ENCODE results near the gene TAS2R41.
"Not testable (repeated sequence)": the region's sequence is repeated elsewhere in the genome, so short reads cannot be mapped to it uniquely, and the experiment has no call there.

The TAS2R41 gene

DNA sequence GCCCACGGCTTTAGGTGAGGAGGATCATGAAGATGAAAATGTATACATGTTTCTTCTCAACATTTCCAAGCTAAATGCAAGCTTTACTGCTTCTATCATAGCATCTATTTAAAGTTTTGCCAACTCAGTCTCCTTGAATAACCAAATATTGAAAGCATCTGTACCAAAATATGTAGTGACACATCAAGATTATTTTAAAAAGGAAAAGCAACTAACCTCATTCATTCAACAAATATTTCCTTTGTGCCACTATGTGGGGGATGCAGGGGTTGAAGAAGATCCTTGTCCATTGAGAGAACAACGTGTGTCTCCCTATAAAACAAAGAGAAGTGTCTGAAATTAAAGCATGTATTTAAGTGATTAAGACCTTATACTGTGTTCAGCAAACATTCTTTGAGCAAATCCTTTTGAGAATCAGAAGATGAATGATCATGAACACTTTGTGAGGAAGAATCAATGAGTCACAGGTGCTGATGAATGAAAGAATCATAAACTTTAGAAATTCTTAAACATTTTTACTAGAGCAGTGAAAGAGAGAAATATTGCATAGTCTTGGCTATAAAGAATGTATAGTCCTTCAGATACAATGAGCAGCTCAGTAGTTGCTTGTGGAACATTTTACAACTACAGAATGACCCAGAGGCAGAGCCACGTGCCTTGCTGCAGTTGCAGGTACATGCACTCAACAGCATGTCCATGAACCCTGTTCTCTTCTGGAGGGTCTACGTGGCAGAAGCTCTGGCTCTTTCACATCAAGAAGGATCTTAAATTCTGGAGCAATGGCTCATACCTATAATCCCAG, 20.5 kb upstream of the TAS2R41 start:
- DNase-seq: no peak

DNA sequence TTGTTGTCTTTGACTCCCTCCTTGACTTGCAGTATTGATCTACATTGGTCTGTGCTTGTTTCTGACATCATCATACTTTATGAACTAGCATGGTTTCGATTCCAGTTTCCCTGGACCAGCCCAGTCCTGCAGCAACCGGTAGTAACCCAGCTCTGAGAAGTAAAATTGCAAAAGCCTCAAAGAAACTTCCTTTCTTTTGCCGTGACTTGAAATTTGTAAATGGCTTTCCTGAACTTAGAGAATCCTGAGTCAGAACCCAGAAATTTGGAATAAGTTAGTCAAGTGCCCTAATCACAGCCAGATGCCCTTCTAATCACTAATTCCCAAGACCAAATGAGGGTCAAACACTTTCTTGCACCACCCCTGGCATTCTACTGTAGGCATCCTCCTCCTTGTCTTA, 19.4 kb upstream of the TAS2R41 start:
- DNase-seq: no peak

DNA sequence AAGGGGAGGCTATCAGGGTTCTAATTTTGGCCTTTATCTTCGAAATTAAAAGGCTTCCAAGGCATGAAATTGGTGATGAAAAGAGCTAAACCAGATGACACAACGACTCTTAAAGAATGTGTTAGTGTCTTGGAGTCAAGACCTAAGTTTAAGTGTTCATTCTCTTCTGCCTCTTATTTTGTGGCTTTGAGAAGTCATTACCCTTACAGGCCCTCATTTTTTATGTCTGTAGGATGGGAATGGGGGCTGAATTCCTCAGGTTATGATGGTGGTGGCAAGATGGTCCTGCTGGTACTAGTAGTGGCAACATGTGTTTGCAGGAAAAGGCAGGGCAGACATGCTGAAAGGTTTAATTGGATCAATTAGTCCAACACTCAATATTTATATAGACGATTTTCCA, 19.0 kb upstream of the TAS2R41 start:
- DNase-seq: no peak

DNA sequence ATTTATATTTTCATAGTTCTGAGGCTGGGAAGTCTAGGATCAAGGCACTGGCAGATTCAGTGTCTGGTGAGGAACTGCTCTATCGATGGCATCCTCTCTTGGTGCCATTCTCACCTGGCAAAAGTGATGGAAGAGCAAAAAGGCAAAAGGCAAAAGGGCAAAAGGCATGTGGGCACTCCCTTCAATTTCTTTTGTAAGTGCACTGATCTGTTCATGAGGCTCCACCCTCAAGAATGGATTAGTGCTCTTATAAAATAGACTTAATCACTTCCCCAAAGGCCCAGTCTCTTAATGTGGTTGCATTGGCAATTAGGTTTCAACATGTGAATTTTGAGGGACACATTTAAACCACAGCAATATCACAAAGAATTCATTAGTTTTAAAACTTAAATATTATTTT, 18.3 kb upstream of the TAS2R41 start:
- no peak for DNase-seq

DNA sequence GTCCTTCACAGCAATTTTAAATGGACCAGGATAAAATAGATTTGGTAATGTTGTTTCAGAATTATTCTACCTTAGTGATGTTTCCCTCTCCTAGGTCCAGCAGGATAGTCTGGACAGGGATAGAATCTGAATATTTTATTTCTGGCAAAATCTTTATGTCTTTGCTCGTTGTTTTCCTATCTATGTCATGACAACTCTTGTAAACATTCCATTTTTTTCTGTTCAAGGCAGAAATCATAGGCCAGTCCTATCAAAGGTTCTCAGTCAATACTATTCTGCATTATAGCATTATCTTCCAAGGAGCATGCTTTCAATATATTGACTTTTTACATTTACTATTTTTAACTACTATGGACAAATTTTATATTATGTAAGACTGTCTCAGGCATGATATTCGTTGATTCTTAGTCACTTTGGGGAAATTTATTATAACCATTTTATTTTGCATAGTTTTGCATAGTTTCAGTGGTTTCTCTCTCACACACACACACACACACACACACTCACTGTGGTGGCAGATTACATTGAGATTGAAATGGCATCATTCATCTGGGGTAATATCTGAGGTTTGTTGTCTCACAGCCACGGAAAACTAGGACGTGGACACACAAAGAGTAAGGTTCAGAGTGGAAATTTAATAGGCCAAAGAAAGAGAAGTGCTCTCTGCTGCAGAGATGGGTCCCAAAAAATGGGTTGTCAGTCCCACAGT, 17.2 kb upstream of the TAS2R41 start:
- no peak for DNase-seq

DNA sequence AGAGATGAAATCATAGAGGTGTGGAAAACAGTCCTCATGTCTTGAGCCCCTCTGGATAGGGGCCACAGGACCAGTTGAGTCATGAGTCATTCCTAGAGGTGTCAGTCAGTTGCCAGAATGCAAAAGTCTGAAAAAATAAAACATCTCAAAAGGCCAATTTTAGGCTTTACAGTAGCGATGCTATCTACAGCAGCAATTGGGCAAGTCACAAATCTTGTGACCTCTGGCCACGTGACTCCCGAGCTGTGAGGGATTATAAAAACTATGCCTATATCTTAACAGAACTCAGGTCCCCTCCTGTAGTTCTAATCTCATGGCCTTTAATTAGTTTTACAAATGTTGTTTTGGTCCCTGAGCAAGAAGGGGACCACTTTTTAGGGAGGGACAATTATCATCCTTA, 15.6 kb upstream of the TAS2R41 start:
- DNase-seq: no peak

DNA sequence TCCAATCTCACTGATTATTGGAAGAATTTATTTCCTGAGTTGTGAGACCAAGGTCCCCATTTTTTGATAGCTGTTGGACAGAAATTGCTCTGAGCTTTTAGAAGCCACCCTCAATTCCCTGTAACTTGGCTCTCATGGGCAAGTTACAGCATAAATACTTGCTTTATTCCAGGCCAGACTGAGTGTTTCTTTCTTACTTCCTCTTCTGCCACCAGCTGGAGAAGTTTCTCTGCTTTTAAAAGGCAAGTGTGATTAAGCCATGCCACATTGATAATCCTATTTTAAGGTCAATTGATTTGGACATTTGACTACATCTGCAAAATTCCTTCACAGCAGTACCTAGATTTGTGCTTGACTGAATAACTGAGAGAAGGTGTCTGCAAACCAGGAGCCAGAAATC, 14.1 kb upstream of the TAS2R41 start:
- DNase-seq: no peak

DNA sequence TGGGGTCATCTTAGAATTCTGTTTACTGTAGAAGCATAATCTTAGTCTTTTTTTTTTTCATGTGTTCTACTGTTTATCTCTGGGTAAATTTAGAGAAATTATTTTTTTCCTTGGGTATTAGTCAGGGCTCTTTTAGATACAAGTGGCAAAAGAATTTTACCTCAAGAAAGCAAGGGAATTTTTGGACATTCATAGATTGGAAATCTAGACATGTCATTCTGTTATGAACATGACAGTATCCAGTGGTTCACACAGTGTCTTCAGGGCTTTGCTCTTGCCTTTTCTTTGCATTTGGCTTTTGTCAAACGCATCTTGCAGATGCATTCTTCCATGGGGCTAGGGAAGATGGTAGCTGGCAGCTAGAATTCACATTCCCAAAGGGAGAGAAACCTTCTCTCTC, 13.7 kb upstream of the TAS2R41 start:
- DNase-seq: no peak

DNA sequence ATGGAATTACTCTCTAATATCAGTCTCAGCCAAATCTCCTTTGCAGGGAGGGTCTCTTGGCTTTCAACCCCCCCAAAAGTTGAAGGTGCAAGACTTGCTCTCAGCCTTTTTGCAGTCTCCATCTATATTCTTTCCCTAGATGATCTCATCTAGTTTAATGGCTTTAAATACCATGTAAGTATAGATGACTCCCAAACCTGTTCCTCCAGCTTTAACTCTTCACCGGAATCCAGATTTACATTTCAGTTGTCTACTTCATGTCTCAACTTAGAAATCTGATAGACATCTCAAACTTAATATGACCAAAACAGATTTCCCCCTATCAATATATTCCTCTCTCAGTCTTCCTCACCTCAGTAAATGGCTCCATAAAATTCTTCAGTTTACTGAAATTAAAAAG, 9.9 kb upstream of the TAS2R41 start:
- no peak for DNase-seq

DNA sequence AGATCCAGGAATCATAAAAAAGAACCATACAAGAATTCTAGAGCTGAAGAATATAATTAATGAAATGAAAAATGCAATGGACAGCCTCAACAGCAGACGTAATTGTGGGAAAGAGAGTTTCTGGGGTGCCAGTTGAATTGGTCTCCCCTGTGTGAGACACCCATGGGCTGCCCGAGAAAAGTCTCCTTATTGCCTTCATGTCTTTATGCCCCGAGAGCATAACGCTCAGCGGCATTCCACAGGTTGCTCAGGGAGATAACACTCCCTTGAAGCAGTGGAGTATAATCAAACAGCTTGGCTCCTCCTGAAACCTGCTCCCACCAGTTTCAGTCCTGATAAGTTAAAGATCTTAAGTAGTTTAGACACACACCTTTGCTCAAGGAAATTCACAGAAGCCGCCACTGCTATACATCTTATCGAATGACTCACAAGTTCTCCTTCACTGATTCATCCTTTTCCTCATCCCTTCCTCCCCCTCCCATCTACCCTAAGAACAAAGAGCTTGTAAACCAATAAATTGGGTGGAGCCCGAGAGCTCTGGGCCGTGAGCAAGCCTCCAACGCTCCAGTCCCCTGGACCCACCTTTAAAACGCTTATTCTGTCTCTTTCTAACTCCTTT, 5.5 kb upstream of the TAS2R41 start:
- not testable (repeated sequence) for DNase-seq

DNA sequence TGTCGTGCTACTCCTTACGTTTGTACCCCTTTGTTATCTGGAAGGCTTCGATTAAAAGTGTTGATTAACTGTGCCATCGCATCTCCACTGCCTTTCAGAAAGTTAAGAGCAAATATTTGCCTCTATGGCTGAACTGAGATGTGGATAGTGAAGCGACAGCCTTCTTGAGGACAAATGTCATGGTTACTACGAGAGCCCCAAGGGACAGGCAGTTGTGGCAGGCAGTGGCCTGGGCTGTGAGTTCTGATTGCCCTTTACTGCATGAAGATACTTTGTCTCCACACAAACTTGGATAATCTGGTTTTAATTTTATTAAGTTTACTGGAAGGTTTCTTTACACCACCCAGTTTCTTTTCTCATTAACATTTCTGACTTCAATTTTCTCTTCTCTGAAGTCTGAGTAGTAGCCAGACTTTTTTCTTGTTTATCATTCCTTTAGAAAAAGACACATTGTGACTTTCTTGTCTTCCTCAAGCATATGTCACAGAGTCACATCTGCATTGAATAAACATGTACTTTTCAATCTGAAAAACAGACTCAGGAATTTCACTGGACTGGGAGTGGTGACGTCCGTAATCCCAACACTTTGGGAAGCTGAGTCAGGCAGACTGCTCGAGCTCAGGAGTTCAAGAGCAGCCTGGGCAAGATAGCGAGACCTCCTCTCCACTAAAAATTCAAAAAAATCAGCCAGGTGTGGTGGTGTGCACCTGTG, 1.5 kb downstream of the TAS2R41 start:
- DNase-seq: no peak

DNA sequence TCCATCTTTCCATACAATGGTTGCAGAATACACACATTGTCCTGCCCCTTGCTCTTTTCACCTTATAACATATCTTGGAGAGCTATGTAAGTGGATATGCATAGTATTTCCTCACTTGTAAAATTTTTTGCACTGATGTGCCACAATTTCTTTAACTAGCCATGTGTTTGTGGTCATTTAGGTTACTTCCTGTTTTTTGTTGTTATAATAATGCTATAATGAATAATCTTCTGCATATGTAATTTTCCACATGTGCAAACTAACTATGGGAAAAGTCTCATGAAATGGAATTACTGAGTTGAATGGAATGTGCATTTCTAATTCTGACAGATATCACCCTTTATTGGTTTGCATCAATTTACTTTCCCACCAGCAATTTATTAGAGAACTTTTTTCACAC, 2.8 kb downstream of the TAS2R41 start:
- DNase-seq: no peak

DNA sequence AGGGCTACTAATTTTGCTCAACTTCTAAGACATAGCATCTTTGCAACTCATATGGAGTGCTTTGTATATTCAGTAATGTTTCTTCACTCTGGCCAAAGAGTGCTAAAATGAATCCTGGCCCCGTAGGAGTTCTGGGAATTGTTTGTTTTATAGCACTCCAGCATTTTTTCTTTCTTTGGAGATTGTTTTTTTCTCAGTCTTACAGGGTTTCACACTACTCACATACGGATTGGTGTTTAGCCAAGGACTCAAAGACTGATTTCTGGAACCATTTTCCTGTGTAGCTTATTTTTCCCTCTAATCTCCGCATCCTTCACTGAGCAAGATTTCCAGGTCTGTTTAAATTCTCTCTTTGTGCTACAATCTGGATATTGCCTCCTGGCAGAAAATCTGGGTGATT, 6.4 kb downstream of the TAS2R41 start:
- no peak for DNase-seq

DNA sequence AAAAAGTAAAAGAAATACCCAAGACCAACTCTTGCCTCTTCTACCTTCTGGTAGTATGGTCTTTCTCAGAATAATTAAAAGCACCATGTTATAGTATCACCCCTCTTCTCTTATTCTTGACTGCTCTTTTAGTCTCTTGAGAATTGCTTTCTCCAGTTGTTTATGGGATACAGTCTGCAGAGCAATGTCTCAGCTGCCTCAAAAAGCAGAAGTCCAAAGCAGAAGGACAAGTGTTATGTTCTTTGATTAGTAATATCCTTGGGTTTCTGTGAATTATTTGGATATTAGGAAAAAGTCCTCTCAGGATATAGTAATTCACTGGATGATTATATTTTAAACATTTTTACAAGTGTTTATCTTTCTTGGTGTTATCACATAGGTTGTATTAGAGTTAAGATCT, 7.4 kb downstream of the TAS2R41 start:
- no peak for DNase-seq

DNA sequence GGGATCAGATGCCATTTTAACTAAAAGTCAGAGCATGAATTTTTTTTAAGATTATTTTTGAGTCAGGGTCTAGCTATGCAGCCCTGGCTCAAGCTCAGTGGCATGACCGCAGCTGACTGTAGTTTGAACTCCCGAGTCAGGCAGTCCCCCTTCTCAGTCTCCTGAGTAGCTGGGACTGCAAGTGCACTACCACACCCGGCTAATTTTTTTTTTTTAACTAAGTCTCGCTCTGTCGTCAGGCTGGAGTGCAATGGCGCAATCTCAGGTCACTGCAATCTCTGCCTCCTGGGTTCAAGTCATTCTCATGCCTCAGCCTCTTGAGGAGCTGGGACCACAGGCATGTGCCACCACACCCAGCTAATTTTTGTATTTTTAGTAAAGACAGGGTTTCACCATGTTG, 7.8 kb downstream of the TAS2R41 start:
- DNase-seq: no peak

DNA sequence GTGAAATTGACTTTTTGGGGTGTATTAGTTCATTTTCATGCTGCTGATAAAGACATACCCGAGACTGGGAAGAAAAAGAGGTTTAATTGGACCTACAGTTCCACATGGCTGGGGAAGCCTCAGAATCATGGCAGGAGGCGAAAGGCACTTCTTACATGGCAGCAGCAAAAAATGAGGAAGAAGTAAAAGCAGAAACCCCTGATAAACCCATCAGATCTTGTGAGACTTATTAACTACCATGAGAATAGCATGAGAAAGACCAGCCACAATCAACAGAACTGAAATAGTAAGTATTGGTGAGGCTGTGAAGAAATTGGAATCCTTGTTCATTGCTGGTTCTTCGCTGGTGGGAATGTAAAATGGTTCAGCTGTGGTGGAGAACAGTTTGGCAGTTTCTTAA, 8.6 kb downstream of the TAS2R41 start:
- not testable (repeated sequence) for DNase-seq

DNA sequence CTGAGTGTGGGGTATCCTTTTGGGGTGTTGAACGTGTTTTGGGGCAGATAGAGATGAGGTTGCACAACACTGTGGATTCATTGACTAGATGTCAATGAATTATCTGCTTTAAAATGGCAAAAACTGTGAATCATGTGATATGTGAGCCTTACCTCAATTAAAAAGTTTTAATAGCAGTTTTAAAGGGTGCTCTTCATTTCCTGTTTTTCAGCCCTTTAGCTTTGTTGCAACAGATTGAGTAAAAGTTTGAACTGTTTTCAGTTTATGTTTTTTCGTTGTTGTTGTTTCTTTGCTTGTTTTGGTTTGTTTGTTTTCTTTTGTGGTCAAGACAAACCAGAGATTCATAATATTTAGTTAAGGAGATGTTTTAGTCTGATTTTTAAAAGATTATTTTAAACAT, 9.4 kb downstream of the TAS2R41 start:
- DNase-seq: no peak

DNA sequence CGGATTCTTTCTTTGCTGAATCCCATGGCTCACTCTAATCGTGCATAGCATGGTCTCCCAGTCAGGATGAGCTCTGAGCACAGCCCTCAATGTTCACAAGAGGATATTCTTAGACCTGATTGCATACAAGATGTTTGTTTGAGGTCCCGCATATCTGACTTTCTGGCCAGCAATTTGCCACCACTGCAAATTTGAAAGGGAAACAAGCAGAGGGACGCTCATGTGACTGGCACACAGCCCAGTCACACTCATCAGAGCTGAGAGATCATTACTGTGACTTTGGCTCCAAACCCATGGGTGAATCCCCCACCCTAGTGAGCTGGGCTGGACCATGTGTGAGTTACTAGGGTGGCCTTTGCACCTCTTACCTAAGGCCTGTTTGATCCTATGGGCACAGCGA, 9.9 kb downstream of the TAS2R41 start:
- DNase-seq: no peak

DNA sequence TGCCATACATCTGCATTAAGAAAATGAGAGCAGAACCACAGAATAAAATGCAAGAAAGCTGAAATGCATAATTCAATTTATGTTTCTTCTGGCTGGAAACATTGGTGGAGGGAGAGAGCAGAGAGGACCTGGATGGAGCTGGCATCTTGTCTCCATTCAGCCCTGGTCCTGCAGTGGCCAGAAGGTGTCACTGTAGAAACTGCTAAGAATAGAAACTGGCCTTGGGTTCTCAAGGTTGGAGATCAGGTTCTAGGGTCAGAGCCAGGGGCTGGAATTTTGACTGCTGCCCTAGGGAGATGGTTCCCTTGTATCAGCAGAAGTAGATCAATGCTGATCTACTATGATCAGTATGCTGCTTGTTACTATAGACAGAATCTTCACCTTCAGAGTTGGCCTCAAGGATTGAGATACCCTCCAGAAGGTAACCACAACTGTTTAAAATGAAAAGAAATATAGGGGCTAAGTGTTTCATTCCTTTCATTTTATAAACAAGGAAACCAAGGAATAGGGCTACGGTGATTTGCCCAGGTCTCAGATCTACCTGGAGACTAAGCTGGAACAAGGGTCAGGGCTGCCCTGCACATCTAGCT, 13.1 kb downstream of the TAS2R41 start:
- DNase-seq: no peak

DNA sequence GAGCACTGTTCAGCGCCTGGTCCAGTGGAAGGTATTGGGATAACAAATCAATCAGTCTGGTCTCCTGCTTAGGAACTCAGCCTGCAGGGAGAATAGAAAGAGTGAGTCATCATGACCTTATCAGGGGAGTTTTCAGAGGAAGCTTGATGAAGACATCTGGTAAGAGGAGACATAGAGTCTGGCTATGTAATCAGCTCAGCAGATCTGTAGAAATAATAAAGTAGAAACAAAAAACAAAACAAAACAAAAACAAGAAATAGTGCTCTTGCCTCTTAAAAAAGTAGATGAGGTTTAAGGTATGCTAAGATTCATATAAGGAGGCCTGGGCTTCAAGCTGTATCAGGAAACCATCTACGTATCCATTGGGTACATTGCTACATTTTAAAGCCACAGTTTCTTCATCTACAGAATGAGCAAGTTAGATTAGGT, 14.4 kb downstream of the TAS2R41 start:
- no peak for DNase-seq

DNA sequence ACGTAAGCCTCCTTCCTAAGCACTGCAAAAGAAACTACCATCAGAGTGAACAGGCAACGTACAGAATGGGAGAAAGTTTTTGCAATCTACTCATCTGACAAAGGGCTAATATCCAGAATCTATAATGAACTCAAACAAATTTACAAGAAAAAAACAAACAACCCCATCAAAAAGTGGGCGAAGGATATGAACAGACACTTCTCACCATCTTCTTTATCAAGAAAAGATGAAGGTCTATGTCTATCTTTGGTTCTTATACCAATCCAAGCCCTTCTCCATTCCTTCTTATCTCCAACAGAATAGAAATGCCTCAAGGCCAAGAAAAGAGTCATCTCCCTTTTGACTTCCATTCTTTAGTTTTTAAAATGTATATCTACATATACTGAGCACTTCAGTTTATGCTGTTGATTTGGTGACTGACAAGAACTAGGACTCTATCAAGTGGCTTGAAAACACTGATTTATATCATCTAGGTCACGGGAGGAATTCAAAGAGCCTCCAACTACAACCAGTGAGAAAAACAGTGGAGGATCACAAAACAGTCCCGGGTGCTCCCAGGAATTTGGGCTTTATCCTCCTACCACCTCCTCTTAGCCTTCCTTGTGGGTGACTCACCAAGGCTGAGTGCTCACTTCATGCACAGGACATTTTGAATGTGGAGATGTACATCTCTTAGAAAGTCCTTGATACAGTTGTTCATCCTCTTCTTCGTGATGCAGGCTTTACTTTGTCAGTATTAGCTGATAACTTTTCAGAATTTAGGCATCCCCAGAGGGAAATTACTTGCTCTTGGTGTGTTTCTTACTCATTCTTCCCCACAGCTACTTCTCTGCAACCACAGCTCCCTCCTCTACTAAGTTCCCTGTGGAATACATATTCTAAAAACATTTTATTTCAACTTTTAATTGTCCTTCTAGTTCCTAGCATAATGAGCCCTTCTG, 15.4 kb downstream of the TAS2R41 start:
- no peak for DNase-seq

DNA sequence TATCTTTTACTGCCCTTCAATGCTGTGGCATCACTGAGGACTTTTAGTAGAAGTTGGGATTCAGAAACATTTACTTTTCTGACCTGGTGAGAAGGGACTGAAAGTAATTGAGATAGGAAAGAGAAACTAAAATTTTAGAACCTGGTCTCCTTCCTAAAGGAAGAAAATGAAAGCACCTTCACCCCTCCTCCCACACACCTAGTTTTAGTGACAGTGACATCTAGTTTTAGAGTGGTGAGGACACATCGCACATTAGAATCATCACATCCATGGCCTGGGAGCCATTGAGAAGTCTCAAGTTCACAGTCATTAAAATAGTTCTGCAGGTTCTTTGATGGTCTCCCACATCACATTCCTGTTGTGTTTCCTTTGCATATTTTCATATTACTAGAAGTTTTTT, 16.1 kb downstream of the TAS2R41 start:
- no peak for DNase-seq

All from NCI-H2171 treated with DMSO at 0.1 percent for 48 hours (cell line).